Right renal cortex interstitium (tissue), 3 donors: Measurements from ENCODE around the gene SYF2. TPM values are rescaled to one million over a fixed set of nuclear protein-coding genes. Genes with fewer than 3 reads are reported as not detected.

Source experiments
- DNase-seq, 3 donors: peaks; one replicate each; pipeline ENCODE4 v3.0.0-alpha.2; 2013; ENCODE audit warnings: low read depth in 3 of 3, low spot score in 2 of 3
- polyA plus RNA-seq, 3 donors: library from polyadenylated mRNA; unstranded; fragments of 120-200 nt; gene quantifications; one replicate each; pipeline ENCODE4 v1.2.1, GENCODE V29; 2013; ENCODE audit not compliant: insufficient read length in 3 of 3

SYF2 gene
- polyA plus RNA-seq, 3 donors = 122 to 141 (median 128) TPM

GRCh38 chr1:25186161-25187007, 45.9 kb downstream of the SYF2 start:
- DNase-seq = no peak

- no peak for DNase-seq
Measured at GRCh38 chr1:25185409-25186160, 46.7 kb downstream of the SYF2 start.

GRCh38 chr1:25184001-25184762, 48.1 kb downstream of the SYF2 start:
- DNase-seq = no peak

GRCh38 chr1:25183126-25183980, 48.9 kb downstream of the SYF2 start:
- no peak for DNase-seq

- no peak for DNase-seq
Measured at GRCh38 chr1:25182629-25183028, 49.7 kb downstream of the SYF2 start.

- no peak for DNase-seq
Measured at GRCh38 chr1:25180996-25181395, 51.3 kb downstream of the SYF2 start.

- DNase-seq = no peak
Measured at GRCh38 chr1:25178917-25179561, 53.3 kb downstream of the SYF2 start.

- no peak for DNase-seq
Measured at GRCh38 chr1:25174730-25175612, 57.3 kb downstream of the SYF2 start.

- no peak for DNase-seq
Measured at GRCh38 chr1:25174363-25174729, 58.0 kb downstream of the SYF2 start.

- DNase-seq = no peak
Measured at GRCh38 chr1:25173809-25174340, 58.4 kb downstream of the SYF2 start.

Other genes starting within 250 kb of the SYF2 start
- 100 to 1,000 TPM; 146 to 153 (median 147) TPM for gene RSRP1, start 15.0 kb upstream of the SYF2 start, polyA plus RNA-seq
- 1 to 10 TPM in 2 of 3 donors, under 1 TPM in 1; 0.56 to 1.6 (median 1.1) TPM for gene RHD, start 40.0 kb upstream of the SYF2 start, polyA plus RNA-seq
- gene TMEM50A, start 105.8 kb upstream of the SYF2 start, polyA plus RNA-seq = 100 to 1,000 TPM; 137 to 142 (median 138) TPM
- gene RHCE, start 188.3 kb upstream of the SYF2 start, polyA plus RNA-seq = 1 to 10 TPM in 2 of 3 donors, under 1 TPM in 1; 0.61 to 1.4 (median 1.3) TPM
- gene MACO1, start 198.4 kb upstream of the SYF2 start, polyA plus RNA-seq = 10 to 100 TPM; 27.5 to 31.0 (median 29.7) TPM